Liver (tissue), 9 donors: Measurements from ENCODE around the gene UNC13B. TPM values are rescaled to one million over a fixed set of nuclear protein-coding genes. Genes with fewer than 3 reads are reported as not detected.

Experiments
- DNase-seq: peaks from one replicate; pipeline ENCODE4 v3.0.0-alpha.2; 2017; ENCODE audit warnings: low spot score
- H3K27ac ChIP-seq, 2 donors: one replicate each; pipeline ENCODE4 v1.7.0; 2013; ENCODE audit warnings: inconsistent platforms in 2 of 2, low read length in 2 of 2, control low read depth in 1 of 2, low read depth in 1 of 2, mild to moderate bottlenecking in 1 of 2
- H3K27me3 ChIP-seq, 4 donors: one replicate each; pipeline versions ENCODE4 v1.6.1 to v1.7.0; 2013; ENCODE audit warnings: low read length in 3 of 4, inconsistent platforms in 1 of 4, mild to moderate bottlenecking in 1 of 4, moderate library complexity in 1 of 4; ENCODE audit not compliant: control insufficient read depth in 4 of 4, insufficient read depth in 4 of 4
- H3K36me3 ChIP-seq, 4 donors: one replicate each; pipeline versions ENCODE4 v1.6.1 to v1.7.0; 2013; ENCODE audit warnings: low read length in 3 of 4, mild to moderate bottlenecking in 3 of 4, low read depth in 1 of 4, moderate library complexity in 1 of 4; ENCODE audit not compliant: control insufficient read depth in 4 of 4, insufficient read depth in 3 of 4
- H3K4me1 ChIP-seq, 4 donors: one replicate each; pipeline versions ENCODE4 v1.6.1 to v1.7.0; 2013; ENCODE audit warnings: low read length in 3 of 4, mild to moderate bottlenecking in 3 of 4, moderate library complexity in 1 of 4; ENCODE audit not compliant: control insufficient read depth in 4 of 4, insufficient read depth in 4 of 4
- H3K4me3 ChIP-seq, 3 donors: one replicate each; pipeline versions ENCODE4 v1.6.1 to v1.7.0; 2013; ENCODE audit warnings: low read length in 3 of 3, control low read depth in 1 of 3, low read depth in 1 of 3, mild to moderate bottlenecking in 1 of 3
- H3K9ac ChIP-seq, 2 donors: one replicate each; pipeline ENCODE4 v1.7.0; 2013; ENCODE audit warnings: low read length in 2 of 2, mild to moderate bottlenecking in 2 of 2, moderate library complexity in 2 of 2, control low read depth in 1 of 2, low read depth in 1 of 2
- H3K9me3 ChIP-seq, 4 donors: one replicate each; pipeline versions ENCODE4 v1.6.1 to v1.7.0; 2013; ENCODE audit warnings: low read length in 3 of 4; ENCODE audit not compliant: control insufficient read depth in 4 of 4
- ATF3 ChIP-seq: IDR thresholded peaks from 2 replicates; pipeline ENCODE4 v1.6.1; 2016; ENCODE audit warnings: antibody characterized with exemption
- CTCF ChIP-seq: fragments of 150-350 bp; IDR thresholded peaks from 2 replicates; pipeline ENCODE4 v1.5.1; 2017; ENCODE audit warnings: improper control_type of control experiment, low read depth, low read length; ENCODE audit not compliant: missing input control
- FOXA1 ChIP-seq: IDR thresholded peaks from 2 replicates; pipeline ENCODE4 v1.6.1; 2016; ENCODE audit warnings: antibody characterized with exemption
- FOXA2 ChIP-seq: IDR thresholded peaks from 2 replicates; pipeline ENCODE4 v1.6.1; 2016; ENCODE audit warnings: antibody characterized with exemption
- GABPA ChIP-seq, 2 donors: IDR thresholded peaks in 1 of 2; conservative IDR thresholded peaks in 1 of 2; 2 replicates each; pipeline ENCODE4 v1.6.1; 2016; ENCODE audit warnings: antibody characterized with exemption in 2 of 2, mild to moderate bottlenecking in 1 of 2, moderate library complexity in 1 of 2
- JUND ChIP-seq, 2 donors: IDR thresholded peaks; 2 replicates each; pipeline ENCODE4 v1.6.1; 2016; ENCODE audit warnings: antibody characterized with exemption in 2 of 2
- NR2F2 ChIP-seq: IDR thresholded peaks from 2 replicates; pipeline ENCODE4 v1.6.1; 2016; ENCODE audit warnings: antibody characterized with exemption
- RAD21 ChIP-seq, 2 donors: IDR thresholded peaks; 2 replicates each; pipeline ENCODE4 v1.6.1; 2016; ENCODE audit warnings: antibody characterized with exemption in 2 of 2, mild to moderate bottlenecking in 2 of 2
- REST ChIP-seq: IDR thresholded peaks from 2 replicates; pipeline ENCODE4 v1.6.1; 2016; ENCODE audit warnings: antibody characterized with exemption, mild to moderate bottlenecking
- RXRA ChIP-seq, 2 donors: IDR thresholded peaks; 2 replicates each; pipeline ENCODE4 v1.6.1; 2017 to 2018; ENCODE audit warnings: antibody characterized with exemption in 2 of 2, mild to moderate bottlenecking in 1 of 2
- SP1 ChIP-seq: IDR thresholded peaks from 2 replicates; pipeline ENCODE4 v1.6.1; 2018; ENCODE audit warnings: antibody characterized with exemption, mild to moderate bottlenecking
- TAF1 ChIP-seq: conservative IDR thresholded peaks from 2 replicates; pipeline ENCODE4 v1.6.1; 2016; ENCODE audit warnings: antibody characterized with exemption, mild to moderate bottlenecking
- WGBS: extraction: QIAGEN DNeasy Blood & Tissue Kit; methylation state at CpG from one replicate; pipeline ENCODE4 v1.1.7; 2013; 5-methylcytosine and 5-hydroxymethylcytosine counted together
- polyA plus RNA-seq, 2 donors: library from polyadenylated mRNA; stranded (reverse) in 1 of 2; unstranded in 1 of 2; fragments of 200-250 nt in 1 of 2; fragments of >200 nt in 1 of 2; fragmentation: Nextera tagmentation in 1 of 2; extraction: Ambion mirVana in 1 of 2; gene quantifications; one replicate each; pipeline versions ENCODE4 v1.2.1 to v1.2.3, GENCODE V29; 2013 to 2015
- total RNA-seq, 2 donors: library from RNA; depleted of rRNA; stranded (reverse); fragments of >200 nt; gene quantifications; one replicate each; pipeline ENCODE4 v1.2.3, GENCODE V29; 2014
- donor health status: healthy.
- donor health status: healthy.
- donor health status: healthy.
- donor health status: healthy.
- donor health status: healthy.

UNC13B gene
- total and polyA plus RNA-seq, 4 donors: 5.5 to 25.7 (median 11.9) TPM

GRCh38 chr9:35193762-35194161, 32.0 kb downstream of the UNC13B start:
- Histone ChIP-seq H3K27me3 (no peaks in the 10 kb centered on the region), H3K4me3 (no peak overlapping the region), H3K36me3 (peaks cover 0 to 6% (median 2%) of the 10 kb centered on the region in 4 donors), H3K4me1 (no peaks in the 10 kb centered on the region), H3K9me3 (peaks cover 16 to 20% (median 20%) of the 10 kb centered on the region in 4 donors), H3K27ac (no peak overlapping the region), H3K9ac (no peak overlapping the region)
- TF ChIP-seq RAD21 (IDR thresholded peaks at IDR 0.05) (peak in 1 of 2 donors; percentile 46), SP1 (no peak), CTCF (peak; percentile 7)
- no peak for DNase-seq
- 93% methylated on average over 4 of the region's 4 CpGs for WGBS

- Histone ChIP-seq H3K36me3 (peaks cover 0 to 6% (median 2%) of the 10 kb centered on the region in 4 donors), H3K4me1 (no peaks in the 10 kb centered on the region), H3K9me3 (peaks cover 16 to 20% (median 20%) of the 10 kb centered on the region in 4 donors), H3K27me3 (no peaks in the 10 kb centered on the region), H3K27ac (no peak overlapping the region), H3K4me3 (no peak overlapping the region), H3K9ac (no peak overlapping the region)
- 81% methylated on average over 1 of the region's 1 CpG for WGBS
- DNase-seq: no peak
- no peak for TF ChIP-seq GABPA (IDR thresholded peaks at IDR 0.05 in 1 of 2, conservative IDR thresholded peaks at IDR 0.05 in 1 of 2)
- no peak for TF ChIP-seq REST
- no peak for TF ChIP-seq NR2F2
- no peak for TF ChIP-seq ATF3
- no peak for TF ChIP-seq FOXA1
These were observed 33.9 kb downstream of the UNC13B start for GRCh38 chr9:35195683-35196082.

GRCh38 chr9:35198191-35198590, 36.4 kb downstream of the UNC13B start:
- Histone ChIP-seq H3K27ac (no peak overlapping the region), H3K36me3 (peaks cover 0 to 2% (median 0%) of the 10 kb centered on the region in 4 donors), H3K9ac (no peak overlapping the region), H3K9me3 (peaks cover 0 to 5% (median 3%) of the 10 kb centered on the region in 4 donors), H3K27me3 (no peaks in the 10 kb centered on the region), H3K4me3 (no peak overlapping the region), H3K4me1 (no peaks in the 10 kb centered on the region)
- TF ChIP-seq RXRA (IDR thresholded peaks at IDR 0.05): no peak
- no peak for TF ChIP-seq RAD21 (IDR thresholded peaks at IDR 0.05)
- TF ChIP-seq TAF1: no peak
- no peak for TF ChIP-seq FOXA2
- TF ChIP-seq JUND (IDR thresholded peaks at IDR 0.05): no peak
- no peak for DNase-seq
- WGBS: 89% methylated on average over 4 of the region's 4 CpGs
